IMR-90 (cell line): ENCODE data around the gene DOCK6. TPM values are rescaled to one million over a fixed set of nuclear protein-coding genes. Genes with fewer than 3 reads are reported as not detected.

ENCODE experiments used
- ATAC-seq: fragments of 200-7000 bp; cut with Tn5 transposase; 2 replicates; pipeline ENCODE4 v1.9.1; 2020; ENCODE audit warnings: low read depth, mild to moderate bottlenecking, moderate library complexity
- BruUV-seq: library from RNA; stranded (reverse); fragments of 400-500 nt; replicated peaks from 2 replicates; lab custom pipeline; 2021; lab: Mats Ljungman, UMichigan
- CTCF ChIA-PET: fragments of 300-600 bp; formaldehyde crosslinking; extraction: SDS; loops from one replicate; lab custom pipeline; 2021; ENCODE audit warnings: antibody characterized with exemption; lab: Yijun Ruan, JAX
- POLR2A ChIA-PET: fragments of 300-600 bp; sonication (Branson Sonifier 250); formaldehyde crosslinking; loops from one replicate; lab custom pipeline; 2022; ENCODE audit warnings: antibody characterized with exemption; ENCODE audit not compliant: unreplicated experiment; lab: Charles Lee
- DNase-seq: peaks from one replicate; pipeline ENCODE4 v3.0.0; 2013
- H2AFZ ChIP-seq: replicated peaks from 2 replicates; pipeline ENCODE3; 2013; ENCODE audit warnings: low read length, mild to moderate bottlenecking; ENCODE audit not compliant: poor library complexity
- H2AK5ac ChIP-seq: 2 replicates; pipeline ENCODE4 v1.6.1; 2013; ENCODE audit warnings: low read depth, low read length, inconsistent platforms
- H2AK9ac ChIP-seq: replicated peaks from 2 replicates; pipeline ENCODE3; 2013; ENCODE audit warnings: mild to moderate bottlenecking, low read depth, low read length, moderate library complexity; ENCODE audit not compliant: poor library complexity
- H2BK120ac ChIP-seq: 2 replicates; pipeline ENCODE4 v1.6.1; 2013; ENCODE audit warnings: low read depth, low read length, inconsistent platforms
- H2BK15ac ChIP-seq: 3 replicates; pipeline ENCODE4 v1.6.1; 2013; ENCODE audit warnings: low read depth, low read length, inconsistent platforms
- H2BK20ac ChIP-seq: 2 replicates; pipeline ENCODE4 v1.6.1; 2013; ENCODE audit warnings: low read depth, mild to moderate bottlenecking, inconsistent platforms, low read length, moderate library complexity
- H2BK5ac ChIP-seq: 2 replicates; pipeline ENCODE4 v1.6.1; 2013; ENCODE audit warnings: mild to moderate bottlenecking, low read depth, low read length, inconsistent platforms; ENCODE audit not compliant: poor library complexity, severe bottlenecking
- H3K14ac ChIP-seq: replicated peaks from 2 replicates; pipeline ENCODE4 v1.6.1; 2013; ENCODE audit warnings: low read depth, low read length, inconsistent platforms
- H3K18ac ChIP-seq: 2 replicates; pipeline ENCODE4 v1.6.1; 2013; ENCODE audit warnings: low read depth, low read length, control low read depth
- H3K23ac ChIP-seq: 2 replicates; pipeline ENCODE4 v1.6.1; 2013; ENCODE audit warnings: low read depth, low read length, inconsistent platforms
- H3K27ac ChIP-seq: 2 replicates; pipeline ENCODE4 v1.5.1; 2013; ENCODE audit warnings: mild to moderate bottlenecking, control low read depth, low read length; ENCODE audit not compliant: insufficient read depth
- H3K27me3 ChIP-seq: 2 replicates; pipeline ENCODE4 v1.6.1; 2013; ENCODE audit warnings: low read length; ENCODE audit not compliant: control insufficient read depth, insufficient read depth
- H3K36me3 ChIP-seq: 2 replicates; pipeline ENCODE4 v1.6.1; 2013; ENCODE audit warnings: low read length, mixed read lengths; ENCODE audit not compliant: control insufficient read depth, insufficient read depth
- H3K4ac ChIP-seq: 2 replicates; pipeline ENCODE4 v1.6.1; 2013; ENCODE audit warnings: low read depth, low read length, inconsistent platforms
- H3K4me1 ChIP-seq: 2 replicates; pipeline ENCODE4 v1.6.1; 2013; ENCODE audit warnings: low read length, mixed read lengths; ENCODE audit not compliant: control insufficient read depth, insufficient read depth
- H3K4me2 ChIP-seq: 2 replicates; pipeline ENCODE4 v1.6.1; 2013; ENCODE audit warnings: low read depth, mild to moderate bottlenecking, control low read depth, low read length, moderate library complexity
- H3K4me3 ChIP-seq: 2 replicates; pipeline ENCODE4 v1.5.1; 2013; ENCODE audit warnings: low read depth, mild to moderate bottlenecking, control low read depth, low read length, moderate library complexity; ENCODE audit not compliant: insufficient read depth
- H3K56ac ChIP-seq: 2 replicates; pipeline ENCODE4 v1.6.1; 2013; ENCODE audit warnings: low read length, inconsistent platforms; ENCODE audit not compliant: insufficient read depth; ENCODE audit errors: extremely low read depth
- H3K79me1 ChIP-seq, 2 experiments: 2 replicates each; pipeline ENCODE4 v1.6.1; 2013; ENCODE audit warnings: low read length in 2 of 2, inconsistent platforms in 1 of 2, low read depth in 1 of 2
- H3K9ac ChIP-seq: 2 replicates; pipeline ENCODE4 v1.6.1; 2013; ENCODE audit warnings: low read depth, low read length, control low read depth
- H3K9me1 ChIP-seq: 2 replicates; pipeline ENCODE4 v1.6.1; 2013; ENCODE audit warnings: low read length, inconsistent platforms; ENCODE audit not compliant: insufficient read depth
- H3K9me3 ChIP-seq: 2 replicates; pipeline ENCODE4 v1.6.1; 2013; ENCODE audit warnings: low read length; ENCODE audit not compliant: control insufficient read depth, insufficient read depth
- H4K20me1 ChIP-seq: 2 replicates; pipeline ENCODE4 v1.6.1; 2013; ENCODE audit warnings: low read length, inconsistent platforms; ENCODE audit not compliant: insufficient read depth
- H4K5ac ChIP-seq: 2 replicates; pipeline ENCODE4 v1.6.1; 2013; ENCODE audit warnings: mild to moderate bottlenecking, low read depth, low read length, control low read depth
- H4K8ac ChIP-seq, 2 experiments: 2 replicates each; pipeline ENCODE4 v1.6.1; 2013; ENCODE audit warnings: low read depth in 2 of 2, low read length in 2 of 2, control low read depth in 1 of 2, inconsistent platforms in 1 of 2
- H4K91ac ChIP-seq: 2 replicates; pipeline ENCODE4 v1.6.1; 2013; ENCODE audit warnings: low read depth, low read length, inconsistent platforms; ENCODE audit not compliant: insufficient read depth
- BHLHE40 ChIP-seq: fragments of 150-350 bp; IDR thresholded peaks from 2 replicates; pipeline ENCODE4 v1.6.1; 2016; ENCODE audit warnings: mild to moderate bottlenecking, low read depth, low read length
- CEBPB ChIP-seq: IDR thresholded peaks from 2 replicates; pipeline ENCODE4 v1.6.1; 2012; ENCODE audit warnings: low read depth, low read length, improper control_type of control experiment
- CHD1 ChIP-seq: IDR thresholded peaks from 2 replicates; pipeline ENCODE4 v1.6.1; 2012; ENCODE audit warnings: low read depth, low read length, improper control_type of control experiment
- CTCF ChIP-seq: conservative IDR thresholded peaks from 2 replicates; pipeline ENCODE4 v1.5.1; 2012; ENCODE audit warnings: mild to moderate bottlenecking, low read depth, low read length, improper control_type of control experiment
- ELK1 ChIP-seq: fragments of 150-350 bp; IDR thresholded peaks from 2 replicates; pipeline ENCODE4 v1.6.1; 2016; ENCODE audit warnings: low read depth, mild to moderate bottlenecking, low read length, moderate library complexity, borderline replicate concordance
- FOS ChIP-seq: fragments of 150-350 bp; IDR thresholded peaks from 2 replicates; pipeline ENCODE4 v1.6.1; 2016; ENCODE audit warnings: low read depth, low read length
- MAFK ChIP-seq: IDR thresholded peaks from 2 replicates; pipeline ENCODE4 v1.6.1; 2012; ENCODE audit warnings: low read depth, low read length, improper control_type of control experiment
- MAZ ChIP-seq: IDR thresholded peaks from 2 replicates; pipeline ENCODE4 v1.6.1; 2012; ENCODE audit warnings: low read depth, mild to moderate bottlenecking, low read length, improper control_type of control experiment, moderate library complexity, borderline replicate concordance
- MXI1 ChIP-seq: IDR thresholded peaks from 2 replicates; pipeline ENCODE4 v1.6.1; 2012; ENCODE audit warnings: low read depth, mild to moderate bottlenecking, low read length, moderate library complexity, borderline replicate concordance
- NFE2L2 ChIP-seq: fragments of 150-350 bp; IDR thresholded peaks from 2 replicates; pipeline ENCODE4 v1.6.1; 2016; ENCODE audit warnings: low read depth, mild to moderate bottlenecking, low read length
- POLR2A ChIP-seq: IDR thresholded peaks from 2 replicates; pipeline ENCODE4 v1.6.1; 2012; ENCODE audit warnings: mild to moderate bottlenecking, low read depth, low read length
- RAD21 ChIP-seq: IDR thresholded peaks from 2 replicates; pipeline ENCODE4 v1.6.1; 2012; ENCODE audit warnings: low read length, improper control_type of control experiment
- RCOR1 ChIP-seq: IDR thresholded peaks from 2 replicates; pipeline ENCODE4 v1.6.1; 2012; ENCODE audit warnings: mild to moderate bottlenecking, low read length, improper control_type of control experiment; ENCODE audit not compliant: insufficient replicate concordance
- RFX5 ChIP-seq: IDR thresholded peaks from 2 replicates; pipeline ENCODE4 v1.8.0; 2012; ENCODE audit warnings: low read depth, mild to moderate bottlenecking, low read length, moderate library complexity
- SMC3 ChIP-seq: fragments of 150-350 bp; IDR thresholded peaks from 2 replicates; pipeline ENCODE4 v1.6.1; 2016; ENCODE audit warnings: low read depth, mild to moderate bottlenecking, antibody characterized with exemption, low read length, moderate library complexity
- WGBS, 2 experiments: methylation state at CpG; one replicate each; pipeline versions ENCODE4 v1.1.5 to v1.1.7; 2013; ENCODE audit warnings: missing lambda C conversion rate in 2 of 2; ENCODE audit not compliant: insufficient read length in 1 of 2; ENCODE audit errors: extremely low coverage in 2 of 2; 5-methylcytosine and 5-hydroxymethylcytosine counted together
- dilution Hi-C: fragments of 300-500 bp; cut with HindIII; formaldehyde crosslinking; loops from one replicate; pipeline ENCODE4 v1.14.3; 2018; ENCODE audit warnings: low sequenced_read_pairs; ENCODE audit not compliant: unreplicated experiment
- in situ Hi-C: fragments of 300-500 bp; cut with MboI; formaldehyde crosslinking; loops from 3 replicates; pipeline ENCODE4 v1.14.3; 2019; ENCODE audit warnings: low sequenced_read_pairs, inconsistent platforms, mixed read lengths
- intact Hi-C: fragments of 100-400 bp; cut with micrococcal nuclease; formaldehyde crosslinking; loops from 2 replicates; pipeline ENCODE4 v1.10.0; 2022
- polyA plus RNA-seq, 3 experiments: library from polyadenylated mRNA; depleted of rRNA; stranded (reverse); fragments of >200 nt; gene quantifications; 2 replicates each; pipeline ENCODE4 v1.2.3, GENCODE V29; 2012; ENCODE audit warnings: low replicate concordance in 1 of 3
- total RNA-seq: library from RNA; depleted of rRNA; stranded (reverse); fragments of >200 nt; gene quantifications from 2 replicates; pipeline ENCODE4 v1.2.3, GENCODE V29; 2012

The DOCK6 gene
- total and polyA plus RNA-seq, 2 of the 4 experiments (the other 2 are of a cell fraction) = 5.0 to 18.4 TPM

- H4K20me1 ChIP-seq = no peaks in the 10 kb centered on the region
- ATAC-seq (peak; percentile 100), DNase-seq (peak; percentile 77)
- peak overlapping the region in 1 of 2 experiments; percentile 70; a peak in 1 of 4 replicates for H4K8ac ChIP-seq
- in situ Hi-C loops (no loop called here), dilution Hi-C loops (no loop called here), intact Hi-C loops (loop anchor here (1.0 kb wide), 2 partner anchors 43 to 239 kb away; no protein-coding TSS in a partner anchor)
- H3K27ac ChIP-seq = no peak overlapping the region
- peak; percentile 52; the same call in 1 of the 2 replicates for TF ChIP-seq MAFK
- TF ChIP-seq CTCF = peak; percentile 54
- peak; percentile 31 for TF ChIP-seq RAD21
- TF ChIP-seq RCOR1 = no peak
- no peak for TF ChIP-seq MXI1
- TF ChIP-seq BHLHE40 = no peak
- no peak for TF ChIP-seq FOS
- no peak for TF ChIP-seq CEBPB
- TF ChIP-seq SMC3 = peak; percentile 53
- TF ChIP-seq MAZ = no peak
- TF ChIP-seq RFX5 = no peak
- TF ChIP-seq NFE2L2 = no peak
- TF ChIP-seq POLR2A = no peak
- no peak for TF ChIP-seq ELK1
- no peak for TF ChIP-seq CHD1
- no peak overlapping the region for H3K18ac ChIP-seq
- H2AK9ac ChIP-seq = peak overlapping the region; percentile 67
- ChIA-PET CTCF (interaction anchor here (0.6 to 1.4 kb wide), 6 partner anchors 13 to 240 kb away, joined by 3 to 6 read pairs (median 4); no protein-coding TSS in a partner anchor), POLR2A (no interaction called here)
- H2AFZ ChIP-seq = peak overlapping the region; percentile 91
- H2BK15ac ChIP-seq = no peak overlapping the region
- H3K4ac ChIP-seq = peak overlapping the region; percentile 52
- peaks cover 4% of the 10 kb centered on the region; the same call in 1 of the 2 replicates for H3K9me1 ChIP-seq
- H3K14ac ChIP-seq = peak overlapping the region; percentile 45; the same call in 1 of the 2 replicates
- H2AK5ac ChIP-seq = peak overlapping the region; percentile 20; the same call in 1 of the 2 replicates
- H4K91ac ChIP-seq = no peak overlapping the region
- 18% methylated on average over 25 of the region's 48 CpGs; no CpG with 5 or more reads in 1 of the 2 experiments for WGBS, 2 experiments
- no peak overlapping the region for H4K5ac ChIP-seq
- 0 out of 2 replicates have a peak overlapping the region, but pooled peaks have one; percentile 51 for H3K23ac ChIP-seq
- no TSS peak for BruUV-seq
- H3K79me1 ChIP-seq = no peaks in the 10 kb centered on the region
- H3K56ac ChIP-seq = no peak overlapping the region
- no peak overlapping the region for H3K4me3 ChIP-seq
- no peak overlapping the region for H3K9ac ChIP-seq
- peaks cover 31% of the 10 kb centered on the region for H3K36me3 ChIP-seq
- 0 out of 2 replicates have a peak, but pooled peaks cover 1% of the 10 kb centered on the region for H3K4me1 ChIP-seq
- H2BK120ac ChIP-seq = peak overlapping the region; percentile 19; the same call in 1 of the 2 replicates
- no peaks in the 10 kb centered on the region for H3K9me3 ChIP-seq
- H3K4me2 ChIP-seq = no peak overlapping the region
- no peaks in the 10 kb centered on the region for H3K27me3 ChIP-seq
- no peak overlapping the region for H2BK5ac ChIP-seq
- peak overlapping the region; percentile 39 for H2BK20ac ChIP-seq
Measured at GRCh38 chr19:11242864-11243797, 19.2 kb downstream of the DOCK6 start.
